Measurements from ENCODE around the gene MAS1L. TPM values are rescaled to one million over a fixed set of nuclear protein-coding genes. Genes with fewer than 3 reads are reported as not detected.

The MAS1L gene
- total and polyA plus RNA-seq, 2 donors from 2014 or later: not detected

DNA sequence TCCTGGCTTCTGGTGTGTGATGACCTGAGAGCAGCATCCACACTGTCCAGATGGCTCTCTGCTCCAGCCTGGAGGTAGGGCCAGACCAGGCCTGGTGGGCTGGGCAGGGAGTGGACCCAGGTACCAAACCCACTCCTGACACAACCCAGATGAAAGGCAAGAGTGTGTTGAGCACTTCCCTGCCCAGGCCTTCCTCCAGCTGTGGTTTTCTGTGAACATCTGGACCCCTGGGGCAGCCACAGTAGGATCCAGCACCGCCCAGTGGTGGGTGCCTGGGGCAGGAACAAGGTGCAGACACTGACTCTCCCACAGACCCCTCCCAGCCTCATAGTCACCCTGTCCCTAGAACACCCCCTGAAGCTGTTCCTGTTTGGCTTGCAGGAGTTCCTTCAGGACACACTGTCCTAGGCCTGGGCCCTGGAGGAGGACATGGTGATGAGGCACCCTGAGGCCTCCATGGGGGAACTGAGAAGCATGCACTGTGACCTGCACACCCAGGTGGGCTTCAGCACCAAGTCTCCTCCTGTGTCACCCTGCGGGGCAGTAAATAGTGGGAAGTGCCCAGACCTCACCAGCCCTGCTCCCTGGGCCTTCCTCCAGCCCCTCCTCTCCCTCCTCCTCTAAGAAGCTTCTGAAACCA, 43.0 kb upstream of the MAS1L start:
- H3K27ac ChIP-seq (ENCODE audit: low read depth in 2 of 2, low read length in 2 of 2): no peak overlapping the region
- H3K4me1 ChIP-seq (ENCODE audit: control insufficient read depth in 2 of 3, insufficient read depth in 2 of 3, low read depth in 1 of 3, low read length in 3 of 3): no peaks in the 10 kb centered on the region
- FAIRE-seq (no peak), DNase-seq (no peak)
- H3K4me3 ChIP-seq (ENCODE audit: low read length in 3 of 3): no peak overlapping the region
- no peaks in the 10 kb centered on the region for H3K36me3 ChIP-seq (ENCODE audit: control insufficient read depth in 2 of 3, insufficient read depth in 3 of 3, low read length in 3 of 3)
- H3K9ac ChIP-seq (ENCODE audit: low read length in 3 of 3): no peak overlapping the region
- TF ChIP-seq, protein P1, sequence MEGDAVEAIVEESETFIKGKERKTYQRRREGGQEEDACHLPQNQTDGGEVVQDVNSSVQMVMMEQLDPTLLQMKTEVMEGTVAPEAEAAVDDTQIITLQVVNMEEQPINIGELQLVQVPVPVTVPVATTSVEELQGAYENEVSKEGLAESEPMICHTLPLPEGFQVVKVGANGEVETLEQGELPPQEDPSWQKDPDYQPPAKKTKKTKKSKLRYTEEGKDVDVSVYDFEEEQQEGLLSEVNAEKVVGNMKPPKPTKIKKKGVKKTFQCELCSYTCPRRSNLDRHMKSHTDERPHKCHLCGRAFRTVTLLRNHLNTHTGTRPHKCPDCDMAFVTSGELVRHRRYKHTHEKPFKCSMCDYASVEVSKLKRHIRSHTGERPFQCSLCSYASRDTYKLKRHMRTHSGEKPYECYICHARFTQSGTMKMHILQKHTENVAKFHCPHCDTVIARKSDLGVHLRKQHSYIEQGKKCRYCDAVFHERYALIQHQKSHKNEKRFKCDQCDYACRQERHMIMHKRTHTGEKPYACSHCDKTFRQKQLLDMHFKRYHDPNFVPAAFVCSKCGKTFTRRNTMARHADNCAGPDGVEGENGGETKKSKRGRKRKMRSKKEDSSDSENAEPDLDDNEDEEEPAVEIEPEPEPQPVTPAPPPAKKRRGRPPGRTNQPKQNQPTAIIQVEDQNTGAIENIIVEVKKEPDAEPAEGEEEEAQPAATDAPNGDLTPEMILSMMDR (IDR thresholded peaks at IDR 0.05; ENCODE audit: borderline replicate concordance, extremely low read depth, insufficient read depth): no peak
- H3K27me3 ChIP-seq (ENCODE audit: control insufficient read depth, insufficient read depth, low read length): no peaks in the 10 kb centered on the region
- H3K9me3 ChIP-seq (ENCODE audit: control insufficient read depth in 2 of 3, insufficient read depth in 1 of 3, low read length in 3 of 3): no peaks in the 10 kb centered on the region
- intact Hi-C loops (cut with DNase I): no loop called here

DNA sequence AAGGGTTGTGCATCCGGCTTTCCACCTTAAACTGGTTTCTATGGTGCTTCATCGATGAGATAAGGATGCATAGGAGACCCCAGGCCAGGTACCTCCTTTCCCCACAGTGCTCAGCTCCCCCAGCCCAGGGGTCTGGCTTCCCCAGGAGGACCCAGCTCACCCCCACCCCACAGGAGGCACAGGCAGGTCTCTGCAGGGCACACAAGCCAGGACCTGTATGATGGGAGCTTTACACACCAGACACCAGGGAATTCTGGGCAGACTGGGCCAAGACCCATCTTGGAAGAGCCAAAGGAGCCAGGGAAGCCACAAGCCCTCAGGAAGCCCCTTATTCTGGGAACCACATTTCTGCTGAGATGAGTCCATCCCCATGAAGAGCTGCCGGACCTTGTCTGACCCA, 42.2 kb upstream of the MAS1L start:
- H3K4me3 ChIP-seq (ENCODE audit: low read length in 3 of 3): no peak overlapping the region
- intact Hi-C loops (cut with DNase I): no loop called here
- H3K27me3 ChIP-seq (ENCODE audit: control insufficient read depth, insufficient read depth, low read length): no peaks in the 10 kb centered on the region
- H3K9me3 ChIP-seq (ENCODE audit: control insufficient read depth in 2 of 3, insufficient read depth in 1 of 3, low read length in 3 of 3): no peaks in the 10 kb centered on the region
- no peak for FAIRE-seq
- no peak overlapping the region for H3K27ac ChIP-seq (ENCODE audit: low read depth in 2 of 2, low read length in 2 of 2)
- no peaks in the 10 kb centered on the region for H3K36me3 ChIP-seq (ENCODE audit: control insufficient read depth in 2 of 3, insufficient read depth in 3 of 3, low read length in 3 of 3)
- TF ChIP-seq, protein P1 (IDR thresholded peaks at IDR 0.05; ENCODE audit: borderline replicate concordance, extremely low read depth, insufficient read depth): no peak
- no peaks in the 10 kb centered on the region for H3K4me1 ChIP-seq (ENCODE audit: control insufficient read depth in 2 of 3, insufficient read depth in 2 of 3, low read depth in 1 of 3, low read length in 3 of 3)
- H3K9ac ChIP-seq (ENCODE audit: low read length in 3 of 3): no peak overlapping the region
- DNase-seq: no peak

DNA sequence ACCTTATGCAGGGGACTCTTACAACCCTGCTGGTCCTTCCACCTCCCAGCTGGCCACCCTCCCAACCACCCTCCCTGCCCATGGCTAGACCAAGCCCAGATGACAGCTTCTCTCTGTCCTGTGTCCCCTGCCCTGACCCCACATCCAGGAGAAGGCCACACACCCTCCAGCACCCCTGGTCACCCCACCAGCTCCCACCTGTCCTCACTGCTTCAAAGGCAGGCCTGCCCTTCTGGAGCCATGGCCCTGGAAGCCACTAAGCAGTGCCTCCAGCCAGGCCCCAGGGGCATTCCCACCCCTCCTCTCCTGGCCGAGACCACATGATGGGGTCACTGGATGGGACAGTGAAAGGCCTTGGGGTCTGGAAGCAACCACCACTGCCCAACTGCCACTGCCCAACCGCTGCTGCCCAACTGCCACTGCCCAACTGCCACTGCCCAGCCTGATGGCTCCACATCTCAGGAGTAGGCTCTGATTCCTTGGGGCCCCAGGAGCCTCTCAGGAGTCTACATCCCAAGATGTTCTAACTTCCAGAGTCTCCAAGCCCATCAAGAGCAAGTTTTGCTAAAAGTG, 41.3 kb upstream of the MAS1L start:
- no peak for FAIRE-seq
- Histone ChIP-seq H3K27ac (ENCODE audit: low read depth in 2 of 2, low read length in 2 of 2) (no peak overlapping the region), H3K9ac (ENCODE audit: low read length in 3 of 3) (no peak overlapping the region), H3K4me3 (ENCODE audit: low read length in 3 of 3) (no peak overlapping the region), H3K36me3 (ENCODE audit: control insufficient read depth in 2 of 3, insufficient read depth in 3 of 3, low read length in 3 of 3) (no peaks in the 10 kb centered on the region), H3K4me1 (ENCODE audit: control insufficient read depth in 2 of 3, insufficient read depth in 2 of 3, low read depth in 1 of 3, low read length in 3 of 3) (no peaks in the 10 kb centered on the region), H3K27me3 (ENCODE audit: control insufficient read depth, insufficient read depth, low read length) (no peaks in the 10 kb centered on the region), H3K9me3 (ENCODE audit: control insufficient read depth in 2 of 3, insufficient read depth in 1 of 3, low read length in 3 of 3) (no peaks in the 10 kb centered on the region)
- TF ChIP-seq, protein P1 (IDR thresholded peaks at IDR 0.05; ENCODE audit: borderline replicate concordance, extremely low read depth, insufficient read depth): no peak
- no peak for DNase-seq
- intact Hi-C loops (cut with DNase I): no loop called here

Data from kidney (tissue), 14 donors.